ENCODE measurements around the gene PPP5C. TPM values are rescaled to one million over a fixed set of nuclear protein-coding genes. Genes with fewer than 3 reads are reported as not detected.

PPP5C gene
- total and polyA plus RNA-seq, 2 of the 8 experiments (the other 6 are each of a cell fraction or from before 2014, with no cell fraction given) = 112 to 156 TPM

GRCh38 chr19:46297700-46298478 lies 49.0 kb upstream of the PPP5C start:
- CTCF ChIA-PET (ENCODE audit: partially characterized antibody) = interaction anchor here (0.6 to 15.4 kb wide), 7 partner anchors 15 to 1818 kb away, joined by 3 to 145 read pairs (median 4); partner anchors contain the start of gene PPP5C
- DNase-seq (ENCODE audit: low read depth in 1 of 2, low spot score in 2 of 2) = peak in 1 of 2 experiments; percentile 55

More at GRCh38 chr19:46297700-46298478, 49.0 kb upstream of the PPP5C start:
- H3K36me3 ChIP-seq (ENCODE audit: control insufficient read depth in 2 of 4, insufficient read depth in 4 of 4, low read length in 3 of 4) = no peaks in the 10 kb centered on the region
- H3K9me3 ChIP-seq (ENCODE audit: insufficient read depth in 2 of 2, low read depth in 1 of 2, low read length in 1 of 2) = no peaks in the 10 kb centered on the region
- peaks cover 0 to 2% of the 10 kb centered on the region in 2 experiments; a peak in 1 of 4 replicates for H3K79me2 ChIP-seq (ENCODE audit: control insufficient read depth in 1 of 2, insufficient read depth in 2 of 2, low read length in 2 of 2)
- H2BK15ac ChIP-seq (ENCODE audit: low read length) = no peak overlapping the region
- H3K4me1 ChIP-seq (replicated peaks in 1 of 4; ENCODE audit: control insufficient read depth in 3 of 4, insufficient read depth in 4 of 4, low read length in 3 of 4) = peaks cover 6 to 34% (median 26%) of the 10 kb centered on the region in 4 experiments
- TF ChIP-seq SP1 (IDR thresholded peaks at IDR 0.05; ENCODE audit: low read depth, low read length) (no peak), CTCF (IDR thresholded peaks at IDR 0.05; ENCODE audit: control extremely low read depth in 1 of 3, insufficient read depth in 1 of 3, low read depth in 1 of 3, low read length in 3 of 3) (peak in 1 of 3 experiments; percentile 27; a peak in 1 of 4 replicates)
- no peak overlapping the region; the same call in none of the 2 replicates for H3K18ac ChIP-seq (ENCODE audit: extremely low read depth, low read length)
- 0 out of 2 replicates have a peak overlapping the region, but pooled peaks have one; percentile 53 for H2AK5ac ChIP-seq (ENCODE audit: low read depth, low read length)
- peak overlapping the region; percentile 22 for H3K56ac ChIP-seq (replicated peaks; ENCODE audit: insufficient read length, low read depth, low read length)
- peaks cover 0 to 2% (median 0%) of the 10 kb centered on the region in 4 experiments; a peak in 1 of 7 replicates for H3K27me3 ChIP-seq (replicated peaks in 1 of 4; ENCODE audit: control insufficient read depth in 3 of 4, extremely low read depth in 1 of 4, insufficient read depth in 3 of 4, low read length in 3 of 4)
- no peak overlapping the region for H3K23ac ChIP-seq (ENCODE audit: insufficient read length)
- H3K4me3 ChIP-seq (ENCODE audit: extremely low read depth in 1 of 4, insufficient read depth in 2 of 4, low read depth in 3 of 4, low read length in 4 of 4) = peak overlapping the region; percentile 60 to 88 (median 78)
- 75% methylated on average over 11 of the region's 19 CpGs; no CpG with 5 or more reads in 1 of the 2 experiments for WGBS, 2 experiments (ENCODE audit: extremely low coverage in 1 of 2, insufficient coverage in 1 of 2, insufficient read length in 1 of 2, insufficient replicate concordance in 2 of 2, low coverage in 1 of 2, low lambda C conversion rate in 2 of 2, missing lambda C conversion rate in 1 of 2)
- H4K5ac ChIP-seq (ENCODE audit: insufficient read length, low read depth, low read length) = no peak overlapping the region
- no peak overlapping the region for H2AFZ ChIP-seq (ENCODE audit: low read length)
- H3K9ac ChIP-seq (replicated peaks in 1 of 4; ENCODE audit: extremely low read depth in 1 of 4, low read depth in 3 of 4, low read length in 3 of 4) = 0 out of 7 replicates have a peak overlapping the region, but pooled peaks of 1 of the 4 experiments have one; percentile 2
- H2BK5ac ChIP-seq (ENCODE audit: low read depth, low read length) = peak overlapping the region; percentile 24; the same call in 1 of the 2 replicates
- H2BK20ac ChIP-seq (ENCODE audit: low read length) = 0 out of 2 replicates have a peak overlapping the region, but pooled peaks have one; percentile 61
- H4K20me1 ChIP-seq (replicated peaks in 1 of 2; ENCODE audit: control insufficient read depth in 1 of 2, insufficient read depth in 2 of 2, low read length in 2 of 2) = peaks cover 0 to 3% of the 10 kb centered on the region in 2 experiments
- 0 out of 2 replicates have a peak overlapping the region, but pooled peaks have one; percentile 84 for H2BK12ac ChIP-seq (ENCODE audit: low read depth, low read length)
- H3K4me2 ChIP-seq (ENCODE audit: insufficient read depth in 1 of 2, low read depth in 2 of 2, low read length in 2 of 2) = peak overlapping the region; percentile 81 to 88
- no peak overlapping the region for H3K27ac ChIP-seq (ENCODE audit: low read depth, low read length)
- no peak for FAIRE-seq
- H2BK120ac ChIP-seq (replicated peaks; ENCODE audit: low read depth, low read length) = no peak overlapping the region
- H3K14ac ChIP-seq (ENCODE audit: insufficient read length) = no peak overlapping the region
- H4K91ac ChIP-seq (replicated peaks; ENCODE audit: insufficient read length, low read length) = peak overlapping the region; percentile 76
- peak overlapping the region; percentile 80 for H3K4ac ChIP-seq (replicated peaks; ENCODE audit: insufficient read length, low read depth, low read length)
- peak overlapping the region; percentile 66; the same call in 1 of the 2 replicates for H4K8ac ChIP-seq (ENCODE audit: extremely low read depth, insufficient read depth, low read length)
- H3K23me2 ChIP-seq (ENCODE audit: low read depth, low read length) = peaks cover 7% of the 10 kb centered on the region
- H3K79me1 ChIP-seq (ENCODE audit: low read depth, low read length) = no peaks in the 10 kb centered on the region
- POLR2A ChIA-PET (ENCODE audit: partially characterized antibody) = interaction anchor here (0.8 to 1.2 kb wide), 5 partner anchors 9 to 47 kb away, joined by 3 to 5 read pairs (median 3); no protein-coding TSS in a partner anchor

All from H1 (cell line).